G401.6 (cell line): Measurements from ENCODE around the gene CLIC1.

Source experiments
- FAIRE-seq: peaks from 2 replicates; lab custom pipeline; 2012; peaks lifted over from hg19 to GRCh38; lab: Jason Lieb, UNC

CLIC1 gene

GRCh38 chr6:31736021-31736767 lies at the start of gene CLIC1:
CLIC1 (minus strand) TSS chr6:31736530; CDS start chr6:31736300, 230 bp downstream.
- no peak for FAIRE-seq

GRCh38 chr6:31785475-31785874 lies 49.1 kb upstream of the CLIC1 start:
- FAIRE-seq, result no peak

- FAIRE-seq, result no peak
Observed at GRCh38 chr6:31784098-31784925, 48.0 kb upstream of the CLIC1 start.

GRCh38 chr6:31782126-31782855 lies 46.0 kb upstream of the CLIC1 start:
- no peak for FAIRE-seq

- no peak for FAIRE-seq
Observed at GRCh38 chr6:31781244-31782125, 45.2 kb upstream of the CLIC1 start.

- FAIRE-seq, result no peak
Observed at GRCh38 chr6:31780507-31781243, 44.3 kb upstream of the CLIC1 start.

- FAIRE-seq, result no peak
Observed at GRCh38 chr6:31779908-31780307, 43.6 kb upstream of the CLIC1 start.

- FAIRE-seq, result no peak
Observed at GRCh38 chr6:31778999-31779885, 42.9 kb upstream of the CLIC1 start.

GRCh38 chr6:31778193-31778592 lies 41.9 kb upstream of the CLIC1 start:
- no peak for FAIRE-seq

GRCh38 chr6:31777667-31778050 lies 41.3 kb upstream of the CLIC1 start:
- no peak for FAIRE-seq

GRCh38 chr6:31776989-31777666 lies 40.8 kb upstream of the CLIC1 start, which contains the start of gene VWA7:
VWA7 (minus strand) TSS chr6:31777328; CDS start chr6:31776779, 549 bp downstream.
- FAIRE-seq, result no peak

GRCh38 chr6:31776485-31776988 lies 40.2 kb upstream of the CLIC1 start:
- FAIRE-seq, result no peak

GRCh38 chr6:31775633-31776484 lies 39.5 kb upstream of the CLIC1 start:
- no peak for FAIRE-seq

GRCh38 chr6:31775184-31775583 lies 38.9 kb upstream of the CLIC1 start:
- no peak for FAIRE-seq

- no peak for FAIRE-seq
Observed at GRCh38 chr6:31771992-31772358, 35.6 kb upstream of the CLIC1 start.

- no peak for FAIRE-seq
Observed at GRCh38 chr6:31770860-31771259, 34.5 kb upstream of the CLIC1 start.

- FAIRE-seq, result no peak
Observed at GRCh38 chr6:31769684-31770371, 33.5 kb upstream of the CLIC1 start.
